HEK293T (cell line): ENCODE results near the gene ERC1.

Source experiments
- FOXA1 ChIP-seq: fragments of 450-650 bp; IDR thresholded peaks from 2 replicates; pipeline ENCODE4 v1.6.1; 2016; ENCODE audit warnings: mild to moderate bottlenecking
- L3MBTL2 ChIP-seq: fragments of 450-650 bp; conservative IDR thresholded peaks from 2 replicates; pipeline ENCODE4 v1.6.1; 2016; ENCODE audit warnings: mild to moderate bottlenecking

DNA sequence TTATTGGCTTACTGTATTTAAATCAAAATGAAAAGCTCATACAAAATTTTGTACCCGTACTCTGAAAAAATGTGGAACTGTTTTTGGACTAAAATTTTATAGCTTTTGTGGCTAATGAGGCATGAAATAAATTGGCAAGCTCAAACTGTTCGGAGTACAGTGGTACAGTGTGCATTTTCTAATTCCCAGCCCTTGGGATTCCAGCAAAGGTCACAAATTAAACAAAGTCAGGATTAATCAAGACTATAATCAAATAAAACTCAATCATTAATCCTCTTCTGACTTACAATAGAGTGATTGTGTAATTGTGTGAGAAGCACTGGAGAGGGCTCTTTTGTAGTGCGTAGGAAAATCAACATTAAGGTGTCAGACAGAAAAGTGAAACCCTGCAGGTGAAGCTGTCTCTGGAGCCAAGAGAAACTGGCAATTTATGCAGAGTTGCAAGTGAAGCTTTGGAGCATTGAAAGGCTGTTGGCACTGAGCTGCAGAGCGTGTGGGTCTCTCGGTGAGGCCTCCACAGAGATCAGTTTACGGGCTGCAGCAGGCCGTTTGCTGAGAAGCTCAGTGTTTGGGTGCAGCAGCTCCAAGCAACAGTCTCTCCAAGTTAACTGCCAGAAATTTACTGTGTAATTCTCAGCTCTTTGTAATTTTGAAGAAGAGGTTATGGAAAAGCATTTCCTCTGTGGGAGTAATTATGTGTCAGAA, 327.5 kb downstream of the ERC1 start:
- TF ChIP-seq L3MBTL2, result no peak
- no peak for TF ChIP-seq FOXA1
